Measurements from ENCODE around the gene ZGPAT.

Gene ZGPAT

GRCh38 chr20:63745424-63745805 lies 37.6 kb downstream of the ZGPAT start:
- DNase-seq (ENCODE audit: low read depth): no peak

GRCh38 chr20:63745961-63746731 lies 38.3 kb downstream of the ZGPAT start:
- no peak for DNase-seq (ENCODE audit: low read depth)

GRCh38 chr20:63746751-63747315 lies 39.0 kb downstream of the ZGPAT start:
- DNase-seq (ENCODE audit: low read depth): no peak

GRCh38 chr20:63747622-63748069 lies 39.8 kb downstream of the ZGPAT start:
- no peak for DNase-seq (ENCODE audit: low read depth)

- no peak for DNase-seq (ENCODE audit: low read depth)
These were observed 40.5 kb downstream of the ZGPAT start for GRCh38 chr20:63748070-63748933.

- no peak for DNase-seq (ENCODE audit: low read depth)
These were observed 41.1 kb downstream of the ZGPAT start for GRCh38 chr20:63748934-63749270.

GRCh38 chr20:63749597-63750508 lies 42.0 kb downstream of the ZGPAT start:
- DNase-seq (ENCODE audit: low read depth): no peak

- no peak for DNase-seq (ENCODE audit: low read depth)
These were observed 43.1 kb downstream of the ZGPAT start for GRCh38 chr20:63750807-63751470.

- no peak for DNase-seq (ENCODE audit: low read depth)
These were observed 43.8 kb downstream of the ZGPAT start for GRCh38 chr20:63751471-63752271.

- no peak for DNase-seq (ENCODE audit: low read depth)
These were observed 44.7 kb downstream of the ZGPAT start for GRCh38 chr20:63752411-63753101.

- DNase-seq (ENCODE audit: low read depth): no peak
These were observed 45.5 kb downstream of the ZGPAT start for GRCh38 chr20:63753381-63753780.

- DNase-seq (ENCODE audit: low read depth): no peak
These were observed 46.2 kb downstream of the ZGPAT start for GRCh38 chr20:63754008-63754407.

GRCh38 chr20:63755933-63756647 lies 48.3 kb downstream of the ZGPAT start:
- DNase-seq (ENCODE audit: low read depth): no peak

- DNase-seq (ENCODE audit: low read depth): no peak
These were observed 48.8 kb downstream of the ZGPAT start for GRCh38 chr20:63756648-63756991.

- DNase-seq (ENCODE audit: low read depth): no peak
These were observed 50.3 kb downstream of the ZGPAT start for GRCh38 chr20:63758152-63758551.

- no peak for DNase-seq (ENCODE audit: low read depth)
These were observed 51.6 kb downstream of the ZGPAT start for GRCh38 chr20:63759377-63759901.

GRCh38 chr20:63765082-63765873 lies 57.4 kb downstream of the ZGPAT start:
- DNase-seq (ENCODE audit: low read depth): no peak

GRCh38 chr20:63765902-63766301 lies 58.1 kb downstream of the ZGPAT start:
- no peak for DNase-seq (ENCODE audit: low read depth)

Data from HS-27A (cell line).